A673 (cell line): ENCODE measurements around the gene PARP11. TPM values are rescaled to one million over a fixed set of nuclear protein-coding genes. Genes with fewer than 3 reads are reported as not detected.

Experiments
- BruUV-seq: library from RNA; stranded (reverse); fragments of 400-500 nt; replicated peaks from 2 replicates; lab custom pipeline; 2021; lab: Mats Ljungman, UMichigan
- CTCF ChIA-PET: fragments of 300-600 bp; sonication (Branson Sonifier 250); formaldehyde crosslinking; loops from one replicate; lab custom pipeline; 2022; ENCODE audit warnings: antibody characterized with exemption; lab: Charles Lee
- POLR2A ChIA-PET: fragments of 300-600 bp; sonication (Branson Sonifier 250); formaldehyde crosslinking; loops from one replicate; lab custom pipeline; 2022; ENCODE audit warnings: antibody characterized with exemption; ENCODE audit not compliant: low non-redundant PET; lab: Charles Lee
- DNase-seq: peaks from one replicate; pipeline ENCODE4 v3.0.0-alpha.2; 2015; ENCODE audit warnings: low spot score
- H3K27ac ChIP-seq: fragments of 200-600 bp; sonication (generic); 2 replicates; pipeline ENCODE4 v1.5.1; 2016; ENCODE audit warnings: mixed run types, low read depth, mild to moderate bottlenecking, mixed read lengths, antibody characterized with exemption, low read length; ENCODE audit not compliant: poor library complexity, severe bottlenecking
- H3K27me3 ChIP-seq: fragments of 200-600 bp; sonication (generic); replicated peaks from 2 replicates; pipeline ENCODE4 v1.6.1; 2017; ENCODE audit warnings: mixed run types, low read depth, mild to moderate bottlenecking, mixed read lengths, antibody characterized with exemption, low read length; ENCODE audit not compliant: insufficient read depth, poor library complexity
- H3K36me3 ChIP-seq: fragments of 200-600 bp; sonication (generic); 2 replicates; pipeline ENCODE4 v1.6.1; 2016; ENCODE audit warnings: mixed run types, mild to moderate bottlenecking, mixed read lengths, antibody characterized with exemption, low read length; ENCODE audit not compliant: insufficient read depth, poor library complexity, severe bottlenecking
- H3K4me1 ChIP-seq: fragments of 200-600 bp; sonication (generic); 2 replicates; pipeline ENCODE4 v1.6.1; 2017; ENCODE audit warnings: mixed run types, mild to moderate bottlenecking, mixed read lengths, antibody characterized with exemption, low read length; ENCODE audit not compliant: insufficient read depth, poor library complexity, severe bottlenecking
- H3K4me3 ChIP-seq: fragments of 200-600 bp; sonication (generic); 2 replicates; pipeline ENCODE4 v1.5.1; 2016; ENCODE audit warnings: low read depth, mixed run types, mild to moderate bottlenecking, mixed read lengths, low read length; ENCODE audit not compliant: poor library complexity, severe bottlenecking
- H3K9me3 ChIP-seq: fragments of 200-600 bp; sonication (generic); 2 replicates; pipeline ENCODE4 v1.6.1; 2016; ENCODE audit warnings: mixed run types, low read depth, mild to moderate bottlenecking, mixed read lengths, antibody characterized with exemption, low read length; ENCODE audit not compliant: poor library complexity, severe bottlenecking
- EZH2 ChIP-seq: fragments of 200-600 bp; sonication (generic); IDR thresholded peaks from 2 replicates; pipeline ENCODE4 v1.6.1; 2017; ENCODE audit warnings: borderline replicate concordance, low read depth, mild to moderate bottlenecking, mixed read lengths, antibody characterized with exemption, low read length; ENCODE audit not compliant: poor library complexity, severe bottlenecking
- intact Hi-C: fragments of 100-400 bp; cut with micrococcal nuclease; formaldehyde crosslinking; loops from one replicate; pipeline ENCODE4 v1.10.0; 2022; ENCODE audit not compliant: unreplicated experiment
- total RNA-seq: library from RNA; stranded (reverse); gene quantifications from 2 replicates; pipeline ENCODE4 v1.2.3, GENCODE V29; 2021
- TF ChIP-seq, protein P1 (sequence below): fragments of 300-800, 200-600 bp; sonication (generic); conservative IDR thresholded peaks from 2 replicates; pipeline ENCODE4 v1.5.1; 2017; ENCODE audit warnings: low read depth, mild to moderate bottlenecking, antibody characterized with exemption, low read length, moderate library complexity, mixed read lengths

The PARP11 gene
- total RNA-seq, 1 experiment from 2014 or later = 7.7 TPM

DNA sequence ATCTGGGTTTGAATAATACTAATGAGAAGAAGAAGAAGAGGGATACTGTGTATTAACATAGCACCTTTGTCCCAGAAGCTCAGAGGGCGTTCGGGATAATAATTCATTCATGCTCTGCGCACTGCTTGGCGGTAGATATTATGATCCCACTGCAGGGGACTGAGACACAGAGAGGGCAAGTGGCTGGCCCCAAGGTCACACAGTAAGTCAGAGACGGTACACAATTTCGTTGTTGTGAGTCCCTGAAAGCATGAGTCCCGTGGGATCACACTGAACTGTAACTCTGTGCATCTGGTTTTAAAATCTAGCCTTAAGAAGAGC, 47.9 kb upstream of the PARP11 start:
- POLR2A ChIA-PET = no interaction called here
- no peak for TF ChIP-seq EZH2
- TF ChIP-seq, protein P1, sequence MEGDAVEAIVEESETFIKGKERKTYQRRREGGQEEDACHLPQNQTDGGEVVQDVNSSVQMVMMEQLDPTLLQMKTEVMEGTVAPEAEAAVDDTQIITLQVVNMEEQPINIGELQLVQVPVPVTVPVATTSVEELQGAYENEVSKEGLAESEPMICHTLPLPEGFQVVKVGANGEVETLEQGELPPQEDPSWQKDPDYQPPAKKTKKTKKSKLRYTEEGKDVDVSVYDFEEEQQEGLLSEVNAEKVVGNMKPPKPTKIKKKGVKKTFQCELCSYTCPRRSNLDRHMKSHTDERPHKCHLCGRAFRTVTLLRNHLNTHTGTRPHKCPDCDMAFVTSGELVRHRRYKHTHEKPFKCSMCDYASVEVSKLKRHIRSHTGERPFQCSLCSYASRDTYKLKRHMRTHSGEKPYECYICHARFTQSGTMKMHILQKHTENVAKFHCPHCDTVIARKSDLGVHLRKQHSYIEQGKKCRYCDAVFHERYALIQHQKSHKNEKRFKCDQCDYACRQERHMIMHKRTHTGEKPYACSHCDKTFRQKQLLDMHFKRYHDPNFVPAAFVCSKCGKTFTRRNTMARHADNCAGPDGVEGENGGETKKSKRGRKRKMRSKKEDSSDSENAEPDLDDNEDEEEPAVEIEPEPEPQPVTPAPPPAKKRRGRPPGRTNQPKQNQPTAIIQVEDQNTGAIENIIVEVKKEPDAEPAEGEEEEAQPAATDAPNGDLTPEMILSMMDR = no peak
- CTCF ChIA-PET = no interaction called here
- BruUV-seq = no TSS peak
- no peak for DNase-seq
- Histone ChIP-seq H3K4me1 (no peaks in the 10 kb centered on the region), H3K27me3 (peaks cover 18% of the 10 kb centered on the region), H3K27ac (no peak overlapping the region), H3K4me3 (no peak overlapping the region), H3K9me3 (no peaks in the 10 kb centered on the region), H3K36me3 (no peaks in the 10 kb centered on the region)
- intact Hi-C loops = no loop called here

DNA sequence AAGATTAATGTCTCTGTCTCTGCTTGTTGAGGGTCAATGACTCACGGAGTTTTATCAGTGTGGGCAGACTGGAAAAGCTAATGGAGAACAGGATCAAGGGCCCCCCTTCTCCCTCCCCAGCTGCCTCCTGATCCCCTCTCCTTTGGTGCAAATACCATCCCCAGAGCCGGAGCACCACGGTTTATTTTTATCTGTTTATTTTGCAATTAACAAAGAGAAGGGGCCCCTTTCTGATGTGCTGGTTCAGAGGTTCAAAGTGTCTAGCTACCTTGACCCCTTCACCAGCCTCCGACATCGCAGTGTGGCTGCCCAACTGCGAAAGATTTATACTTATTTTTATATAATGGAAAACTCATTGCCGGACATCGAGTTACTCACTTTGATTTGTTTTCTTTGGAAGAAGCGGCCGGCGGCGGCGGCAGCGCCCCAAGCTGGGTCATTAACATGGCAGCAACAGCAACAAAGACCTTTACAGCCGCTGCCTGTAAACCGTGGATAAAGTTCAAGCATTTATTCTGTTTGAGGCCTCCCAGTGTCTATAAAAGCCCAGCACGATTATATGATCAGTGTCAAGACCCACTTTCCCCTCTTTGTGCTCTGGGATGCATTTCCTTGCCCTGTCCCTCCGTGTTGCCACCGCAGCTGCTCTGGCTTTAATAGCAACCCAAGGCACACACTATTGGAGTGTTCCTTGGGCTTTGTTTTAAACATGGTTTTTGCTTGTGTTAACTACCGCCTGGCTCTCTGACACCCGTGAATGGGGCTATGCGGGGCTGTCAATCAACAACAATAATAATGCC, 47.4 kb upstream of the PARP11 start:
- Histone ChIP-seq H3K4me1 (no peaks in the 10 kb centered on the region), H3K4me3 (no peak overlapping the region), H3K27ac (no peak overlapping the region), H3K36me3 (no peaks in the 10 kb centered on the region), H3K27me3 (peaks cover 18% of the 10 kb centered on the region), H3K9me3 (no peaks in the 10 kb centered on the region)
- no peak for DNase-seq
- intact Hi-C loops = no loop called here
- POLR2A ChIA-PET = no interaction called here
- CTCF ChIA-PET = no interaction called here
- TF ChIP-seq, protein P1 = no peak
- TF ChIP-seq EZH2 = no peak
- no TSS peak for BruUV-seq

DNA sequence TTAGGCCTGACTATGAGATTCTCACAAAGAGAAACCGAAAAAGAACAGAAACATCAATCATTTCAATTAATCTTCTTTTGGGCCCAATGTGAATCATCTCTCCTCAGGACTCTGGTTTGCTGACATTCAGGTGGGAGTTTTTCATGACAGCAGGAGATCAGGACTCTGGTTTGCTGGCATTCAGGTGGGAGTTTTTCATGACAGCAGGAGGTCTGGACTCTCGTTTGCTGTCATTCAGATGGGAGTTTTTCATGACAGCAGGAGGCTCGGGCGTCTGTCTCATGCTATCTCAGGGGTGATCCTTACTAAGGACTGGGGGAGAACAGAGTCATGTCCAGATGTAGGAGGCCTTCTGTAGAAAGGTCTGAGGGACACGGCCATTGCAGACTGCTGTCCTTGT, 40.1 kb upstream of the PARP11 start:
- intact Hi-C loops = no loop called here
- H3K4me1 ChIP-seq = no peaks in the 10 kb centered on the region
- BruUV-seq = no TSS peak
- H3K27ac ChIP-seq = no peak overlapping the region
- no peak overlapping the region for H3K4me3 ChIP-seq
- ChIA-PET POLR2A (no interaction called here), CTCF (no interaction called here)
- H3K27me3 ChIP-seq = peaks cover 4% of the 10 kb centered on the region
- TF ChIP-seq, protein P1 = no peak
- no peak for TF ChIP-seq EZH2
- H3K36me3 ChIP-seq = no peaks in the 10 kb centered on the region
- DNase-seq = no peak
- H3K9me3 ChIP-seq = no peaks in the 10 kb centered on the region
